Muscle of leg (tissue), 11 donors: ENCODE measurements around the gene TRIP12. TPM values are rescaled to one million over a fixed set of nuclear protein-coding genes. Genes with fewer than 3 reads are reported as not detected.
A peak's percentile ranks its signal among the peaks of the same experiment; 100 is the strongest.
"Not testable (repeated sequence)": the region's sequence is repeated elsewhere in the genome, so short reads cannot be mapped to it uniquely, and the experiment has no call there.

Experiments
- DNase-seq: peaks from one replicate; pipeline ENCODE4 v3.0.0; 2013
- H3K27ac ChIP-seq: one replicate; pipeline ENCODE4 v1.5.1; 2013; ENCODE audit warnings: mild to moderate bottlenecking, low read length, control low read depth
- H3K27me3 ChIP-seq: one replicate; pipeline ENCODE4 v1.6.1; 2013; ENCODE audit warnings: low read length; ENCODE audit not compliant: control insufficient read depth, insufficient read depth
- H3K36me3 ChIP-seq: one replicate; pipeline ENCODE4 v1.6.1; 2013; ENCODE audit warnings: low read length; ENCODE audit not compliant: control insufficient read depth, insufficient read depth
- H3K4me1 ChIP-seq: one replicate; pipeline ENCODE4 v1.6.1; 2013; ENCODE audit warnings: low read length; ENCODE audit not compliant: control insufficient read depth, insufficient read depth
- H3K4me3 ChIP-seq: one replicate; pipeline ENCODE4 v1.5.1; 2013; ENCODE audit warnings: low read length, control low read depth
- H3K9me3 ChIP-seq: replicated peaks from 2 replicates; pipeline ENCODE4 v1.6.1; 2013; ENCODE audit warnings: low read depth, low read length; ENCODE audit not compliant: control insufficient read depth
- WGBS: methylation state at CpG from one replicate; pipeline ENCODE4 v1.1.5; 2013; ENCODE audit warnings: missing lambda C conversion rate; ENCODE audit not compliant: insufficient coverage; 5-methylcytosine and 5-hydroxymethylcytosine counted together
- polyA plus RNA-seq, 8 donors: library from polyadenylated mRNA; unstranded; fragments of 120-200 nt; gene quantifications; one replicate each; pipeline versions ENCODE4 v1.2.1 to v1.2.3, GENCODE V29; 2013; ENCODE audit warnings: inconsistent platforms in 1 of 8, low replicate concordance in 1 of 8; ENCODE audit not compliant: insufficient read length in 8 of 8, insufficient read depth in 1 of 8
- total RNA-seq: library from RNA; stranded (reverse); fragments of 120-200 nt; gene quantifications from one replicate; pipeline ENCODE4 v1.2.4, GENCODE V29; 2013

TRIP12 gene
- total and polyA plus RNA-seq, 9 donors: 95.2 to 172 (median 145) TPM

GRCh38 chr2:229783108-229783721 lies 138.6 kb downstream of the TRIP12 start:
- no peaks in the 10 kb centered on the region for H3K9me3 ChIP-seq
- H3K4me3 ChIP-seq: no peak overlapping the region
- peaks cover 2% of the 10 kb centered on the region for H3K4me1 ChIP-seq
- no CpG with 5 or more reads among the region's 5 CpGs for WGBS
- H3K27ac ChIP-seq: no peak overlapping the region
- no peak for DNase-seq
- peaks cover 35% of the 10 kb centered on the region for H3K36me3 ChIP-seq
- H3K27me3 ChIP-seq: no peaks in the 10 kb centered on the region

DNA sequence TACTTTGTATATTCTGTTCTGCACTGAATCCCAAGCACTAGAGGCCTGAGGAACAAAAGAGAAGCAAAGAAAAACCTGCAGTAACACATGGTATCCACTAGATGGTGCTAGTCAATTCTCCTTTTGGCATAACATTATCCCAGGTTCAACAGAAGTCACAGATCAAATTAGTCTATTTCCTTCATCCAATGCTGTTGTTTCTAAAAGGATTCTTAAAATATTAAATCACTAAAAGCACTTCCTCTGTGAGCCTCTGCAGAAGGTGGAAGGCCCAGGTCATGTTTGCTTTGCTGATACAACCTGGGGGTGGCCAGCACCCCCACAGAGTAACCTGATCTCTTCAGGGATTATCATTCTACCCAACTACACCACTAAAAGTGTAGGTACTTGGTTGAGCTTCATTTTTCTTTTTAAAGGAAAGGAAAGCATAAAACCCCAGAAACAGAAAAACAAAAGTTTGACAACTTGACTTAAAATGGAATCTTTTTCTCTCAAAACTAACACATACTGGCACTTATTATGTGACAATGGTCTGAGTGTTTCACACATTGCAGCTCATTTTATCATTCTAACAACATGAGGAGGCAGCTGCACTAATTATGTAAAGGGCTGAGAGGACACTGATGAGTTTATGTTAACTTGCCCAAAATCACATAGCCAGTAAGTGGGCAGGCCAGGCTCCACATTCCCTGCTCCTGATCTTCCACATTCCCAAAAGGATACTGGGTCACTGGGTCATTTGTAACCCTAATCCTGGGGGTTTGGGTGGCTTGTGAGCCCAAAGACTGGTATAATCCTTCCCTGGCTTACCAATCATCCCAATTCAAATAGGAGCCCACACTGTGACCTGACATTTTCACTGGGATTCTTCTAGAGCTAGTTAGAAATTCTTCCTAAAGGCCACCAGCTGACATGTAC lies 140.7 kb downstream of the TRIP12 start:
- H3K27me3 ChIP-seq: no peaks in the 10 kb centered on the region
- H3K4me1 ChIP-seq: peaks cover 2% of the 10 kb centered on the region
- H3K4me3 ChIP-seq: no peak overlapping the region
- peak; percentile 41 for DNase-seq
- no peaks in the 10 kb centered on the region for H3K9me3 ChIP-seq
- H3K27ac ChIP-seq: no peak overlapping the region
- H3K36me3 ChIP-seq: peaks cover 38% of the 10 kb centered on the region

DNA sequence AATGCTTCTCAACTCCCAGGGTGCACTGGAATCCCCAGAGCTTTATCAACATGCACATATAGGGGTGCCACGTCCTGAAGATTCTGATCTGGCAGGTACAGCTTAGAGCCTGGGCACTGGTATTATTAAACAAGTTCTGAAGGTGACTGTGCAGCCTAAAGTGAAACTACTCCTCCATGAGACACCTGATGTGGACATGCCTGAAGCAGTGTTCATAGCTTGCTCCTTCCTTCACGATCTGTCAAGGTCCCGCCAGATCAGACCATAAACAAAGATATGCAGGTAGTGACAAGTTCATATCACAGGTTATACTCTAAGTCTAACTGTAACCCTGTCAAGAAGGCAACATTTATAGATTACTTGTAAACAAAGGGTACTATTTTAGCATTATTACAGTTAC lies 142.2 kb downstream of the TRIP12 start:
- no peaks in the 10 kb centered on the region for H3K27me3 ChIP-seq
- peaks cover 38% of the 10 kb centered on the region for H3K36me3 ChIP-seq
- no peak overlapping the region for H3K27ac ChIP-seq
- DNase-seq: no peak
- no peak overlapping the region for H3K4me3 ChIP-seq
- H3K9me3 ChIP-seq: no peaks in the 10 kb centered on the region
- 94% methylated on average over 2 of the region's 3 CpGs for WGBS
- H3K4me1 ChIP-seq: peaks cover 2% of the 10 kb centered on the region

DNA sequence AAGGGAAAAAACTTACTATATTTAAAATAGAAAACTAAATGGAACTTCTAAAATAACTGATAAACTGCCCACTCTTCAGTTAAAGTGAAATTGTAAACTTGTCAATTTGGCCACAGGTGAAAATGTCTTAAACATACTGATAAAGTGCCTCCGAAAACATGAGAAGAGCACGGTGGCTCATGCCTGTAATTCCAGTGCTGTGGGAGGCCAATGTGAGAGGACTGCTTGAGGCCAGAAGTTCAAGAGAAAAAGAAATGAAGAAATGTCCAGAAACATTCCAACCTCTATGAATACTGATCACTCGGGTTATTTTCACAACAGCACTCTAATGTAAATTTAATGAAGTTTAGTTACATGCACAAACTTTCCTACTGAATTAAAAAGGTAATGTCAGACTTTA lies 144.1 kb downstream of the TRIP12 start:
- no peak overlapping the region for H3K27ac ChIP-seq
- no peak overlapping the region for H3K4me3 ChIP-seq
- no CpG with 5 or more reads among the region's 3 CpGs for WGBS
- H3K4me1 ChIP-seq: peaks cover 2% of the 10 kb centered on the region
- DNase-seq: no peak
- peaks cover 49% of the 10 kb centered on the region for H3K36me3 ChIP-seq
- H3K27me3 ChIP-seq: no peaks in the 10 kb centered on the region
- no peaks in the 10 kb centered on the region for H3K9me3 ChIP-seq

- WGBS: no CpG with 5 or more reads among the region's 3 CpGs
- Histone ChIP-seq H3K4me1 (no peaks in the 10 kb centered on the region), H3K36me3 (peaks cover 51% of the 10 kb centered on the region), H3K27me3 (no peaks in the 10 kb centered on the region), H3K27ac (no peak overlapping the region), H3K4me3 (no peak overlapping the region), H3K9me3 (no peaks in the 10 kb centered on the region)
- no peak for DNase-seq
These were observed 146.0 kb downstream of the TRIP12 start for GRCh38 chr2:229775614-229776313.

GRCh38 chr2:229774237-229774636 lies 147.6 kb downstream of the TRIP12 start:
- Histone ChIP-seq H3K9me3 (no peaks in the 10 kb centered on the region), H3K36me3 (peaks cover 44% of the 10 kb centered on the region), H3K27me3 (no peaks in the 10 kb centered on the region), H3K27ac (no peak overlapping the region), H3K4me3 (no peak overlapping the region), H3K4me1 (no peaks in the 10 kb centered on the region)
- no peak for DNase-seq
- WGBS: no CpG with 5 or more reads among the region's 1 CpG

GRCh38 chr2:229768235-229768634 lies 153.6 kb downstream of the TRIP12 start:
- H3K4me3 ChIP-seq: no peak overlapping the region
- no peaks in the 10 kb centered on the region for H3K4me1 ChIP-seq
- H3K27ac ChIP-seq: no peak overlapping the region
- H3K9me3 ChIP-seq: no peaks in the 10 kb centered on the region
- 89% methylated on average over 1 of the region's 1 CpG for WGBS
- DNase-seq: no peak
- no peaks in the 10 kb centered on the region for H3K27me3 ChIP-seq
- peaks cover 49% of the 10 kb centered on the region for H3K36me3 ChIP-seq

GRCh38 chr2:229765721-229766120 lies 156.1 kb downstream of the TRIP12 start:
- peaks cover 33% of the 10 kb centered on the region for H3K36me3 ChIP-seq
- no peak for DNase-seq

DNA sequence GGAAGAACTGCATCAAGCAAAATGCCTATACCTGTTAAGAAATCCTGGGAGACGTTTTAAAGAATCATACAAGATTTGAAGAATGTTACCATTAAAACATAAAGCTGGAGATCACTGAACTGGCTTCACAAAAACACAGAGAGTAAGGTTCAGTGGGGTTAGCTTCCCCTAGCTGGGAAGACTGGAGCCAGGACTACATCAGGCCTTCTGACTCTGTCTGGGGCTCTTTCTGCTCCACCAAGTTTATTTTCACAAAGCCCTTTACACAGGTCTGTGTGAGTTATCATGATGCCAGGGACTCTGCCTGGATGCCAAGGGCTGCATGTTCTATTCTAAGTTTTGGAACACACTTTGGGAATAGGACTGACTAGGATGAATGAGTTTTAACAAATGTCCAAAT lies 160.1 kb downstream of the TRIP12 start:
- no peaks in the 10 kb centered on the region for H3K9me3 ChIP-seq
- no peaks in the 10 kb centered on the region for H3K27me3 ChIP-seq
- H3K27ac ChIP-seq: no peak overlapping the region
- H3K36me3 ChIP-seq: peaks cover 15% of the 10 kb centered on the region
- no peak overlapping the region for H3K4me3 ChIP-seq
- DNase-seq: no peak
- H3K4me1 ChIP-seq: no peaks in the 10 kb centered on the region
- no CpG with 5 or more reads among the region's 1 CpG for WGBS

More at GRCh38 chr2:229765721-229766120, 156.1 kb downstream of the TRIP12 start:
- Histone ChIP-seq H3K27me3 (no peaks in the 10 kb centered on the region), H3K27ac (no peak overlapping the region), H3K4me1 (no peaks in the 10 kb centered on the region), H3K9me3 (no peaks in the 10 kb centered on the region), H3K4me3 (no peak overlapping the region)

DNA sequence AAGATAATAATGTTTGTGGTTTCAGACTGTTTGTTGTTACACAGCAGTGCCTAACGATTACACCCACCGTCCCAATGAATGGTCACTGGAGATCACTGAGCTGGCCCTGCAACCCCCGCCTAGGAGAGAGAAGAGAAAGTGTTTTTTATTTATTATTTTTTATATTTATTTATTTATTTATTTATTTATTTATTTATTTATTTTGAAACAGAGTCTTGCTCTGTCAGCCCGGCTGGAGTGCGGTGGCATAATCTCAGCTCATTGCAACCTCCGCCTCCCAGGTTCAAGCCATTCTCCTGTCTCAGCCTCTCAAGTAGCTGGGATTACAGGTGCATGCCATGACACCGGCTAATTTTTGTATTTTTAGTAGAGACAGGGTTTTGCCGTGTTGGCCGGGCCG lies 164.3 kb downstream of the TRIP12 start:
- H3K27ac ChIP-seq, H3K36me3 ChIP-seq, H3K4me3 ChIP-seq, H3K9me3 ChIP-seq, DNase-seq, H3K4me1 ChIP-seq, H3K27me3 ChIP-seq: not testable (repeated sequence)
- 100% methylated on average over 4 of the region's 10 CpGs for WGBS
